B cell (primary cell): ENCODE measurements around the gene DCST2.

Experiments
- CTCF ChIP-seq: fragments of 200-600 bp; IDR thresholded peaks from one replicate; pipeline ENCODE4 v1.8.0; 2022; ENCODE audit warnings: antibody characterized with exemption, mild to moderate bottlenecking
- EZH2 ChIP-seq: IDR thresholded peaks from 2 replicates; pipeline ENCODE4 v1.6.1; 2012; ENCODE audit warnings: borderline replicate concordance, low read depth, mild to moderate bottlenecking, moderate library complexity, low read length; ENCODE audit not compliant: insufficient read depth, poor library complexity, severe bottlenecking

GRCh38 chr1:155062151-155062686 lies 28.6 kb upstream of the DCST2 start:
- TF ChIP-seq EZH2 (no peak), CTCF (no peak)
